ENCODE measurements around the gene SLC9A6. TPM values are rescaled to one million over a fixed set of nuclear protein-coding genes. Genes with fewer than 3 reads are reported as not detected.
"Not testable (repeated sequence)": the region's sequence is repeated elsewhere in the genome, so short reads cannot be mapped to it uniquely, and the experiment has no call there.

The SLC9A6 gene
- total and polyA plus RNA-seq, 9 of the 15 experiments (the other 6 are each of a cell fraction or from before 2014, with no cell fraction given) = 3.7 to 13.9 (median 9.9) TPM

DNA sequence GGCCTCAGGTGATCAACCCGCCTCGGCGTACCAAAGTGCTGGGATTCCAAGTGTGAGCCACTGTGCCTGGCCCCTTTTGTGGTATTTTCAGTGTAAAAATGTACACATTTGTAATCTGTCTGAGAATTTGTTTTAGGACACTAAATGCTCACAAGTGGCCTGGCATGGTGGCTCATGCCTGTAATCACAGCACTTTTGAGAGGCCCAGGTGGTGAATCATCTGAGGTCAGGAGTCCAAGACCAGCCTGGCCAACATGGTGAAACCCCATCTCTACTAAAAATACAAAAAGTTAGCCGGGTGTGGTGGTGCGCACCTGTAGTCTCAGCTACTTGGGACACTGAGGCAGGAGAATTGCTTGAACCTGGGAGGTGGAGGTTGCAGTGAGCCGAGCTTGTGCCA is 106.7 kb downstream of the SLC9A6 start:
- in situ Hi-C loops (cut with MboI); H3K27ac ChIP-seq (ENCODE audit: extremely low read depth, low read depth, low read length); H4K20me1 ChIP-seq (replicated peaks; ENCODE audit: control insufficient read depth, insufficient read depth, low read length); BruUV-seq (replicated peaks); H3K4me3 ChIP-seq; ATAC-seq; intact Hi-C loops (cut with micrococcal nuclease); H3K79me2 ChIP-seq (ENCODE audit: control insufficient read depth, insufficient read depth, low read length); H3K4me2 ChIP-seq (ENCODE audit: insufficient read depth, low read length); H3K36me3 ChIP-seq (ENCODE audit: control insufficient read depth, insufficient read depth, low read length); FAIRE-seq; H3K9me1 ChIP-seq (ENCODE audit: control insufficient read depth, insufficient read depth, low read length); POLR2A ChIA-PET; CTCF ChIA-PET (ENCODE audit: low intra/inter-chr PET ratio); DNase-seq (ENCODE audit: extremely low read depth in 1 of 4, low spot score in 3 of 4); H3K4me1 ChIP-seq (replicated peaks in 1 of 2; ENCODE audit: control insufficient read depth in 2 of 2, insufficient read depth in 2 of 2, low read length in 2 of 2); H3K9ac ChIP-seq (ENCODE audit: insufficient read depth in 1 of 2, low read depth in 2 of 2, low read length in 2 of 2); H2AFZ ChIP-seq (ENCODE audit: low read depth, low read length); H3K9me3 ChIP-seq (replicated peaks; ENCODE audit: control insufficient read depth, insufficient read depth, low read depth, low read length); H3K27me3 ChIP-seq (ENCODE audit: control insufficient read depth in 2 of 2, insufficient read depth in 2 of 2, low read length in 2 of 2): not testable (repeated sequence)
- WGBS (ENCODE audit: insufficient coverage, low coverage, missing lambda C conversion rate) = 43% methylated on average over 1 of the region's 6 CpGs

DNA sequence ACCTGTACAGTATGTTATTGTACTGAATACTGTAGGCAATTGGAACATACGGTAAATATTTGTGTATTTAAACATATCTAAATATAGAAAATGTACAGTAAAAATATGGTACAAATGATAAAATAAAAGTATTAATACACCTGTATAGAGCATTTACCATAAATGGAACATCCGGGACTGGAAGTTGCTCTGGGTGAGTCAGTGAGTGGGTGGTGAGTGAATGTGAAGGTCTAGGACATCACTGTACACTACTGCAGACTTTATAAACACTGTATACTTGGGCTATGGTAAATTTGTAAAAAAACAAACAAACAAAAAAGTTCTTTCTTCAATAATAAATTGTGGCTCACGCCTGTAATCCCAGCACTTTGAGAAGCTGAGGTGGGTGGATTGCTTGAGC is 109.7 kb downstream of the SLC9A6 start:
- no peaks in the 10 kb centered on the region for H3K9me1 ChIP-seq (ENCODE audit: control insufficient read depth, insufficient read depth, low read length)
- H3K27ac ChIP-seq (ENCODE audit: extremely low read depth, low read depth, low read length) = no peak overlapping the region
- no peaks in the 10 kb centered on the region for H4K20me1 ChIP-seq (replicated peaks; ENCODE audit: control insufficient read depth, insufficient read depth, low read length)
- no peaks in the 10 kb centered on the region for H3K9me3 ChIP-seq (replicated peaks; ENCODE audit: control insufficient read depth, insufficient read depth, low read depth, low read length)
- intact Hi-C loops (cut with micrococcal nuclease) (no loop called here), in situ Hi-C loops (cut with MboI) (no loop called here)
- ChIA-PET POLR2A (interaction anchor here (1.9 kb wide), 1 partner anchor 9 kb away, joined by 5 read pairs; no protein-coding TSS in a partner anchor), CTCF (ENCODE audit: low intra/inter-chr PET ratio) (no interaction called here)
- H3K27me3 ChIP-seq (ENCODE audit: control insufficient read depth in 2 of 2, insufficient read depth in 2 of 2, low read length in 2 of 2) = no peaks in the 10 kb centered on the region
- peaks cover 13% of the 10 kb centered on the region; the same call in 2 of the 3 replicates for H3K79me2 ChIP-seq (ENCODE audit: control insufficient read depth, insufficient read depth, low read length)
- H3K4me1 ChIP-seq (replicated peaks in 1 of 2; ENCODE audit: control insufficient read depth in 2 of 2, insufficient read depth in 2 of 2, low read length in 2 of 2) = peaks cover 6 to 8% of the 10 kb centered on the region in 2 experiments; a peak in 4 of 5 replicates
- DNase-seq (ENCODE audit: extremely low read depth in 1 of 4, low spot score in 3 of 4) = no peak
- no peak for FAIRE-seq
- no TSS peak for BruUV-seq (replicated peaks)
- no peak overlapping the region for H3K4me3 ChIP-seq
- WGBS (ENCODE audit: insufficient coverage, low coverage, missing lambda C conversion rate) = 35% methylated on average over 3 of the region's 3 CpGs
- ATAC-seq = no peak
- no peak overlapping the region for H3K4me2 ChIP-seq (ENCODE audit: insufficient read depth, low read length)
- H3K9ac ChIP-seq (ENCODE audit: insufficient read depth in 1 of 2, low read depth in 2 of 2, low read length in 2 of 2) = no peak overlapping the region
- H2AFZ ChIP-seq (ENCODE audit: low read depth, low read length) = no peak overlapping the region
- no peaks in the 10 kb centered on the region for H3K36me3 ChIP-seq (ENCODE audit: control insufficient read depth, insufficient read depth, low read length)
- TF ChIP-seq PYGO2 (tag; IDR thresholded peaks at IDR 0.05) (no peak), POLR2AphosphoS2 (IDR thresholded peaks at IDR 0.05; ENCODE audit: low read length) (no peak), ZNF354B (CRISPR knock-in tag; IDR thresholded peaks at IDR 0.05) (no peak), LARP7 (IDR thresholded peaks at IDR 0.05) (no peak), NEUROD1 (IDR thresholded peaks at IDR 0.05; ENCODE audit: borderline replicate concordance, low read depth, low read length, partially characterized antibody) (no peak), SP2 (IDR thresholded peaks at IDR 0.05; ENCODE audit: extremely low read depth, low read depth, low read length, poor library complexity, severe bottlenecking) (no peak), FOXA1 (IDR thresholded peaks at IDR 0.05; ENCODE audit: borderline replicate concordance) (no peak), GATA2 (CRISPR knock-in tag; IDR thresholded peaks at IDR 0.05) (no peak), ARID3A (IDR thresholded peaks at IDR 0.05; ENCODE audit: borderline replicate concordance, low read depth, low read length) (no peak), ZNF324 (CRISPR knock-in tag; IDR thresholded peaks at IDR 0.05) (no peak), POLR3G (IDR thresholded peaks at IDR 0.05; ENCODE audit: extremely low read depth, insufficient read length, insufficient replicate concordance) (no peak)
- TF ChIP-seq, protein P1, sequence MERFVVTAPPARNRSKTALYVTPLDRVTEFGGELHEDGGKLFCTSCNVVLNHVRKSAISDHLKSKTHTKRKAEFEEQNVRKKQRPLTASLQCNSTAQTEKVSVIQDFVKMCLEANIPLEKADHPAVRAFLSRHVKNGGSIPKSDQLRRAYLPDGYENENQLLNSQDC (CRISPR knock-in tag; IDR thresholded peaks at IDR 0.05) = no peak

Measured in K562 (cell line).